ENCODE measurements around the gene HOXA1.

Gene HOXA1

DNA sequence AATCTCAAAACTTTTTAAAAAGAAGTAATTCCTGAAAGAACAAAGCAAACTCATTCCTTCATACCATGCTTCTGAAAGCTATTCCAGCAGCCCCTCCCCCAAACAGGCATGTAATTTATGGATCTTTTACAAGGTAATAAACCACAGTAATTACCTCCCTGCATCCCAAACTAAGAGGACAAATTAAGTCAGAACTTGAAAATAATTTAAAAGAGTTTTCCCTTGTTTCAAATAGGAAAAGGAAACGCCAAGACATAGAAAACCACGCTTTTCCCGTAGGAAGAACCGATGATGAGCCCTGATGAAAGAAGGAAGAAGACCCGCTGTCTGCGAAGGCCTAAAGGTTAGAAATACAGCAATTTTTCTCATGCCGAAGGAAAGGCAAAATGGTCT is 25.9 kb upstream of the HOXA1 start:
- DNase-seq = no peak
- in situ Hi-C loops (cut with MboI; ENCODE audit: low pct_unique_long_range_greater_than_20kb, low sequenced_read_pairs) = no loop called here

DNA sequence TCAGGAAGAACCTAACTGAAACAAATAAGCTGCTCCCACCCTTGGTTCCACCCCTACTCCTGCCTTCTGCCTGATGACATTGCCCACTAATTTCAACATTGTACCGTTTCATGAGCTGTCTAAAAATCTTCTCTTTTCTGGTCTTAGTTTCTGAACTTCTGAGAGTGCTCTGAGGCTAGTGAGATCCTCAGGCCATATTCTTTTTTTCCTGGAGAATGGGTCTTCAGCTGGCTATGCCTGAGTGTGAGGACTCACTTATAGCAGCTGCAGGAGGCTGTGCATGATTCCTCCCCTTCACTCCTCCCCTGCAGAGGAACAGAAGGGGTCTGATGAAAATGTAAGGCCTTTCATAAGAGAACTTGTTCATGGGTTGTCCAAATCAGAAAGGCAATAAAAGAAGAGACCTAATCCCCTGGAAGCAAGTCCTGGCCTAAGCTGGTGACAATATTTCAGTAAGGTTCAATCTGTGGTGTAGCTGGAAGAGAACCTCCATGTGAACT is 23.7 kb upstream of the HOXA1 start:
- in situ Hi-C loops (cut with MboI; ENCODE audit: low pct_unique_long_range_greater_than_20kb, low sequenced_read_pairs) = no loop called here
- no peak for DNase-seq

DNA sequence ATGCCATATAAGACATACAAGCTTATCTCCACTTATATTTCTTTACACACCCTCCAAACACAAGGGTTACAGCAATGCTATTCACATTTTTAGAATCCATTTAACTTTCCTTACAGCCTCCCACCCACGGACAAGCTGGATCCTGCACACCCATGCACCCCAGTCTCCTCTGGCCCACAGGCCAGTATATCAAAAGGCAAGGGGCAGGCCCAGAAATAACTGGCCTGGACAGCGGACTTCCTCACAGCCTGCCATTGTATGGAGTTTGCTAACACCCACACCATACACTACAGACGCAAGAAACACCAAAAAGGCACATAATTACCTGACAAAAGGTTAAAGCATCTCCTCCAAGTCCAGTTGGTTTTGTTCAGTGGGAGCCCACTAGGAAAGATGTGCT is 22.8 kb upstream of the HOXA1 start:
- DNase-seq = no peak
- in situ Hi-C loops (cut with MboI; ENCODE audit: low pct_unique_long_range_greater_than_20kb, low sequenced_read_pairs) = no loop called here

DNA sequence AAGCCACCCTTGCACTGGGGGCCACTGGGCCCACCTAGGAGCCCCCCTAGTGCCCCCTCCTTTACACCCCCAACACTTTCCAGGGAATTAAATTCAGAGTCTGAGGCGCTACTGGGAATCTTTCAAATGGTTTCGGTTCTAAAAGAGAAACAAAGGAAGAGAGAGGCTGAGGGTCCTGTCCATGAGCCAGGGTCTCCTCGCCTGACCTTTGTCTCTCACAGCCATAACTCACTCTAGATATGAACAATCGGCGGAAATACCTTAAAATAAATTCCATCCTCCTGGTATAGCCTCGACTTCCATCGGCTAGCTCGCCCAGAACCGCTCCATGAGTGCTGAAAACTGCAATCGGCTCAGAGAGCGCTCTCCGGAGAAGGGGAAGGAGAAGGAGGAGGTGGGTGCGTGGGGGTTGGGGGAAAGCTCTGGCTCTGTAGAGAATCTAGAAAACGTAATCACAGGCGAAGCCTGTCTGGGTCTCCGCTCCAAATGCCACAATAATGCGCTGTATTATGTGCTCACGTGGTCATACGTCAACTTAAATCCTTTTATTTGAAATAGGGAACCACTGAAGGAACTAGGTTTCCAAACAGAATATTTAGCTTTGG is 22.2 kb upstream of the HOXA1 start:
- no peak for DNase-seq
- in situ Hi-C loops (cut with MboI; ENCODE audit: low pct_unique_long_range_greater_than_20kb, low sequenced_read_pairs) = no loop called here

DNA sequence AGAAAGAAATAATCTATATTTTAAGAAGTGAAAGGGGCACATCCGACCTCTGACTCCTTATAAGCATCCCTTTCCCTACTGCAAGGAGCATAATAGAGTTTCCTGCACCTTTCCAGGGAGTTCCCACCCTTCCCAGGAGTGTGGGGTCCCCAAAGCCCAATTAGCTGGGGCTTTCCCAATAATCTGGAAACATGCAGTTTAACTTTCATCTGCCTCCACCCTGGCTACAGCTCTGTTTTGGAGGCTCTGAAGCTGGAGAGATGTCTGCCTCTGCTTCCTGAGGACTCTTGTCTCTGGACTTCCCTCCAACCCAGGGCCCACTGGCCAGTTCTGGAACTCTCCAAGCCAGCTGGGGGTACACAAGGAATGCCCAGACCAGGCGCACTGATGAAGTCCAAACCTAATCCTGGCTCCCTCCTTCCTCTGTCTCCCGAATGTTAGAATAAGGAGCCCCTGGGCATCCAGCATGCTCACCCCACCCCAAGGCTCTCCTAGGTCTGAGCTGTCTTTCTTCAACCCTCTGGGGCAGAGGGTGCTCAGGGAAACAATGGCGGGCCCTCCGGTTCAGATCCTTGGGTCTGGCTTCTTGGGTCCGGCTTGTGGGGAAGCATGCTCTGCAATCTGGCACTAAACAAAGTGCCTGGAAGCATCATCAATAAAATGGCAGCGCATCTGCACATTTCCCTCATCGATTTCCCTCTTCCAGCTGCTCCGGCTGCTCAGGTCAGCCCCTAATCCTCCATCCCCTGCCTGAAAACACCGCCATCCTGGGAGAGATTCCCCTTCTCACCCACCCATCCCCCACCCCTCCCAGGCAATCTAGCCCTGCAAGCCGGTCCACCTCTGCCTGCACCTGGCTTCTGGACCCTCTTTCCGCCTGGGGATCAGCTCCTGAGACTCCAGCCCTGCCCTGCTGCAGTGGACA is 21.4 kb upstream of the HOXA1 start:
- in situ Hi-C loops (cut with MboI; ENCODE audit: low pct_unique_long_range_greater_than_20kb, low sequenced_read_pairs) = no loop called here
- no peak for DNase-seq

DNA sequence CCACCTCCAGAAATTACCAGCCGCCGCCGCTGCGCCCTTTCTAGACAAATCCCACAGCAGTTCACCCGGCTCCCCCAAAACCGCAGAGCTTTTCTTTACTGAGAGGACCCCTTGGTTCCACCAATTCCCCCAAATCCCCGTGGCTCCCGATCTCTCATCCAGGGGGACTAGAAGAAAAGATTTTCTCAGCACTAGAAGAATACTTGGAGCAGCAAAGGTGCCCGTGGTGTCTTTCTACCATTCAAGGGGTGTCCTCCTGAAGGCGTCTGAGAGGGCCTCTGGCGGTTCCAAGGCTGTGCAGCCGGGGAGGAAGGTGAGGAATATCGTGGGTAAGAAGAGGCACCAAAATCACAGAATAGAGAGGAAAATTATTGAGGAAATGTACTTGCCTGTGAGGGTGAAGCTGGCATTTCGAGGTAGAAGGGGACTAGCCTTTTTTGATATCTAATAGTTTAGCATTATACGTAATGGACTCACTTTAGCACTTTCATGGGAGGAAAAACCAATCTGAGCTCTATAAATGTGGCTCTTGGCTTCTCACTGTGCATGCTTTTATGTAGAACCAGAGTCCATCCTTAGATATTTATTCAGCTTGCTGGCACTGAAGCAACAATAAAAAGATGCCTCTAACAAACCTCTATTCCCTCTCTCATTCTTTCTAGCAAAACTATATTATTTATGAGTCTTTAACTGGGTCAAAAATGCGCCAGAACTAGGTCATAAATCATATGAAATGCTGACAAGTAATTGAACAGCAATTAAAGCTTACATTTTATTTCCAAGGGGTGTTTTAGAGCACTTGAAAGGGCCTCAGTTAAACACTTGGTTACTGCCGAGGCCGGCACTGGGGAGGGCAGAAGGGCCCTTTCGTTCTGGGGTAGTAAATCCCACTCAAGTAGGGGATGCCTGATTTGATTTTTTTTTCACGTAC is 20.5 kb upstream of the HOXA1 start:
- in situ Hi-C loops (cut with MboI; ENCODE audit: low pct_unique_long_range_greater_than_20kb, low sequenced_read_pairs) = no loop called here

DNA sequence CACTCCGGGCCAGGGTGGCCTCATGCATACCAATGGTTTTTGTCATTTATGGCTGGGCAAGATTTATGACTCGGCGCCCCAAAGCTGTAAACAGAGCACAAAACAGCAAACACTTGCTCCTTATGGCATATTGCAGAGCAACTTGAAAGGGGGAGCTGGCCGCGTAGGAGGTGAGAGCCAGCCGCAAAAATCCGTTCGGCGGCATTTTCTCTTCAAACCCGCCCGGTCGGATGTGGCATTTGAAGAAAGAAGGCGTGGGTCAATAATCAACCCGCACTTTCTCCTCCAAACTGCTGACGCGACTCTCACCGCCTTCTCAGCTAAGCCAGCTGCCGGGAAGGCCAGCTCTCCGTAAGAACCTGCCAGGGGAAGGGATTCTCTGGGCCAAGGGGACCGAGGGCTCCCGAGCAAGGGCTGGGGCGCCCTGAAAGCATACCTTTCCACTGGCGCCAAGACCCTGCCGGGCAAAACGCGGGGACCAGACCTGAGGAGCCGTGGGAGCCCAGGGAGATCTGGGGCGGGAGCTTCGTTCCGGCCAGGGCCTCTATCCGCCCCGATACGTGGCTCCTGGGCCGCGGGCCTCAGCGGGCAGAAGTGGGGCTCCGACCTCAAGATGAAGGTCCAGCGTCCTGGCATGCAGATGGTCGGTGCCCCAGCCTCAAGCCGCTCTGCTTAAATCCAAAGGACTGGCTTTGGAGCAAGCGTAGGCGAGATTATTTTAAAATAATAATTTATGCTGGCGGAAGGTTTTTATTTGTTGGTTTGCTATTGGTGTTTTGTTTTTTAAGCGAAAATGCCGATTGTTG is 19.6 kb upstream of the HOXA1 start:
- DNase-seq = no peak
- in situ Hi-C loops (cut with MboI; ENCODE audit: low pct_unique_long_range_greater_than_20kb, low sequenced_read_pairs) = no loop called here

More for the DNA sequence above, 20.5 kb upstream of the HOXA1 start:
- DNase-seq = no peak

DNA sequence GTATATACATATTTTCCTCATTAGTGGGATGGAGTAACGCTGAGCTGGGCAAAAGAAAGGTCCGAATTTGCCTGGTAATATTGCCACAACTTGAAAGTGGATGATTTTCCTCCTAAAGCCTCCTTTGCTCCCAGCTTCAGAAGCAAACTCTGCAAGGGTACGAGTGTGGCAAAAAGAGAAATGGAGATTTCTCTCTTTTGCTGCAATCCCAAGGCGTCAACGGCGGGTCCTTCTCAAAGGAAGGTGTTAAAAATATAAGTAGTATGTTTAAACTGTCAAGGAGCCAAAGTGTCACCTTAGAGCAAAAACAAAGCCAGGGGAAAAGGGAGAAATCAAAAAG is 19.1 kb upstream of the HOXA1 start:
- DNase-seq = no peak
- in situ Hi-C loops (cut with MboI; ENCODE audit: low pct_unique_long_range_greater_than_20kb, low sequenced_read_pairs) = no loop called here

DNA sequence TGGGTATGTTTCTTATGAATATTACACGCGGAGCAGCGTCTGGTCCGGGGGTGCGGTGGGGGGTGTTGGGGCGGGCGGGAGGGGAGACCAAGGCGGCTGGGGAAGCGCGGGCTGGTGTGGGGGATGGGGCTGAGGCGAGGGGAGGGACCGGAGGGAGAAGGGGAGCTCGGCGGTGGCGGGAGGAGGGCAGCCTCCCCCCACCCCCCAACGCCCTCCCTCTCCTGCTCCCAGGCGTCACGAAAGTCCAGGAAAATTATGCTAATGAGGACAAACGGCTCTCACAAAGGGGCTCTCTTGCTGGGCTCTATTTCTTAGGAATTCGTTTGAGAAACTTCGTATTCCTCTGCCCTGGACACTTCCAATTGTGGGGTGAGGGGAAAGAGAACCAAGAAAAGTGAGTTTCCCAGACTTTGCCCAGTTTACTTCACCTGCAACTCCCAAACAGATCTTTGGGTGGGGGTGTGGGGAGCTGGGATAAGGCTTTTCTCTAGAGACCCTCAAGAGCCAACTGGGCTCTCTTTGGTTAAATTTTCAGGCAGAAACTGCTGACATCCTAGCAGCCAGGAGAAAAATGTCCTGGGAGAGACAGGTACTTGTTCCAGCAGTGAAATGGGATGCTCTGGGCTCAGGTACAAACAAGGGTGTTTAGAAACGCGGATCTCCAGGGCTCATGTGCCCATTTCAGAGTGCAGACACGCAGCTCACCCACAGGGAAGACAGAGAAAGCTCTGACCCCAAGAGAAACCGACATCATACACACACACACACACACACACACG is 18.4 kb upstream of the HOXA1 start:
- DNase-seq = no peak
- in situ Hi-C loops (cut with MboI; ENCODE audit: low pct_unique_long_range_greater_than_20kb, low sequenced_read_pairs) = no loop called here

DNA sequence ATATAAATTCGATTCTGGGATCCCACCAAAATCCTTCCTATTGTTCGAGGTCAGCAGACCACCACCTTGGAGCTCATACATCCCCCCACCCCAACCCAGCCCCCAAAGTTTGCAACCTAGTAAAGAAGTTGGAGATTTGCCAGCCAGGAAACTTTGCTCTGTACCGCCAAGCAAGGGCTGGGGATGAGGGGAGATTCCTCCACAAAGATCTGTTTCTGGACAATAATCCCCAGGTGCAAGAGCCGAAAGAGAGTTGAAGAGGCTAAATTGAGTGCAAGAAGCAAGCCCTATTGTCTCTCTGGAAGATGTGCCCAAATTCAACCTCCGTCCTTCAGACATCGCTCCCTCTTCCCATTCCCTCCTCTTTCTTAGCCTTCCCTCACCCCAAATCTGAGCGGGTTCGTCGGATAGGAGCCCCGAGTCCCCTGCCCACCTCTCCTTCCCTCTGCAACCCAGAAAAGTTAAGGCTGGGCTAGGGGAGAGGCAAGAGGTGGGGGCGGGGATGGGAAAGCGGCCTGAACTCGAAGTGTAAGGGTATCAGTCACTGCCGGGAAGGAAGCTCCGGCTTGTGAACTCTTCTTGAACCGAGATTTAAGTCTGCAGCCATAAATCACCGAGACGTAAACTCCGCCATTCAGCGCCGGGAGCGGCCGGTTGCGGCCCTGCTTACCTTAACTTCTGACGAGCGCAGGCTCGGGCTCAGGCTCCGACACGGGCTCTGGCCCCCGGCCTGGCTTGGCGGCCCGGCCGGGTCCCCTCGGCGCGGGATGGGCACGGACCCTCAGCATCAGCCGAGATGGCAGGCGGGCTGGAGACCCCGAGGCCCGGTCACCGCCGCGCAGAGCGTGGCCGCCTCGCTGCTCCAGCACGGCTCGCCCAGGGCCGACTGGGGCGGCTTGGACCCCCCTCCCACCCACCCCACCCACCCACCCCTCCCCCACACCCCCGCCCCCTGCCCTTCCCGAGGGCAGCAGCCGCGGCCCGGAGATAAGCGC is 17.5 kb upstream of the HOXA1 start:
- in situ Hi-C loops (cut with MboI; ENCODE audit: low pct_unique_long_range_greater_than_20kb, low sequenced_read_pairs) = no loop called here
- DNase-seq = no peak

DNA sequence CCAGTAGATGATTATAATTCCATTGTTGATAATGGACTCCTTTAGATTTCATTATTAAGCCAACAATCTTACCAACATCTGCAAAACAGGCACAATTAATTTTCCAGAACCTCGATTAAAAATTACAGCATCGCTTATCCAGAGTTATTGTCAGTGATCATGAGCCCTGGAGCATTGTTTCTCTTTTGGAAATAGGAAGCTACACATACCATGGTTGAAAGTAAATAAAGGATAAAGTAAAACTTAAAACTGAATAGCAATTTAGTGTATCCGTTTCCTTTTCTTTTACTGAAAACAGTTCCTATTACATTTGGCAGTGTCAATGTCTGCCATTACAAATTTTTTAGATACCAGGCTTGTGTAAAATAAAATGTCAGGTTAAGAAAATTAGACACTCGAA is 16.6 kb upstream of the HOXA1 start:
- in situ Hi-C loops (cut with MboI; ENCODE audit: low pct_unique_long_range_greater_than_20kb, low sequenced_read_pairs) = no loop called here
- no peak for DNase-seq

DNA sequence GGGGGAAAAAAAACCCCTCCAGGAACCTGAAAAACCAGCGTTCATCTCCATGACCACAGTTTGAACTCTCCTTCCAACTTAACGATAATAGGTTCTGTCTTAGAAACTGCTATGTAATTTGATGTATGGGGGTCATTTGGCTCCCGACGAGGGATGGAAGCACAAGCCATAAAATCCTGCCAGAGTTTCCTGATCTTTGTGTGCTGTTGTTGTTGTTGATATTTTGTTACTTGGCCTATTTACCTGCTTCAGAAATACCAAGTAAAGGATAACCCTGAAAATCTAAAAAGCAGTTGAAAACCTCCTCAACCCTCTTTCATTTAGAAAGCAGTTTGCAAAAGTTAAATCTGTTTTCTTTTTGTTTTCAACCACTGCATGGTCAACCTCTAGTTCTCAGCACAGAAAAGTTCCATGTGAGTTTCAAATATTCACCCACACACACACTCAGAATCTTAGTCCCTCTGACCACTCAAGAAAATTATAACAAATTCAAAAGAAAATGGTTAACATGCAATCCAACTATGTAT is 16.0 kb upstream of the HOXA1 start:
- in situ Hi-C loops (cut with MboI; ENCODE audit: low pct_unique_long_range_greater_than_20kb, low sequenced_read_pairs) = no loop called here
- no peak for DNase-seq

DNA sequence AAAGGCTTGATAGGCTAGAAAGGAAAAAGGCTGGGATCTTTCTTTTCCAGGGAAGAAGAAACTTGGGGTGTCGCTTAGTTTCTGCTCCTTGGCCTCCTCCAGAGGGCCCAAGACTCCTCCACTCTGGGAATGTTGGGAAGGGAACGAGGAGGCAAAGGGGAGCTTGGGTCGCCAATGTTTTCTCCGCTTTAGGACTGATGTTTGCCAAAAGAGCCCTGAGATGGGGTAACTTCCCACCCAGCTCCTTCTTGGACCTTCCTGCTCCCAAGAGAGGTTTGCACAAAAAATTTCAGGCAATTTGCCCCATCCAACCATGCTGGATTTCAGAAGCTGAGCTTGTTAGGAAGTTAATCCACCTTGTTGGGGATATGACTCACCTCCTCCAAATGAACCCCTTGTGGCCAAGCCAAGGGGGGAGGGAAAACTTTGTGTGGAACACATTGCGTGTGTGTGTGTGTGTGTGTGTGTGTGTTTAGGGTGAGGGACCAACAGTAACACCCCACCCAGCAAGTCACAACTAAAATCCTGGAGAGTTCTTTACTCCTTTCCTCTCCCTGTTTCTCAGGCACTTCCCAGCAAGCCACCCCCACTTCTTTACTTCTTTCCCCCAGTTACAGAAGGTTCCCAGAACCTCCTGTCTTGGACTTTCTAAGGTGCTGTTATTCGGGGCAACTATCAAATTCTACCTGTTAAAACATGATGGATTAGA is 15.4 kb upstream of the HOXA1 start:
- DNase-seq = no peak
- in situ Hi-C loops (cut with MboI; ENCODE audit: low pct_unique_long_range_greater_than_20kb, low sequenced_read_pairs) = no loop called here

DNA sequence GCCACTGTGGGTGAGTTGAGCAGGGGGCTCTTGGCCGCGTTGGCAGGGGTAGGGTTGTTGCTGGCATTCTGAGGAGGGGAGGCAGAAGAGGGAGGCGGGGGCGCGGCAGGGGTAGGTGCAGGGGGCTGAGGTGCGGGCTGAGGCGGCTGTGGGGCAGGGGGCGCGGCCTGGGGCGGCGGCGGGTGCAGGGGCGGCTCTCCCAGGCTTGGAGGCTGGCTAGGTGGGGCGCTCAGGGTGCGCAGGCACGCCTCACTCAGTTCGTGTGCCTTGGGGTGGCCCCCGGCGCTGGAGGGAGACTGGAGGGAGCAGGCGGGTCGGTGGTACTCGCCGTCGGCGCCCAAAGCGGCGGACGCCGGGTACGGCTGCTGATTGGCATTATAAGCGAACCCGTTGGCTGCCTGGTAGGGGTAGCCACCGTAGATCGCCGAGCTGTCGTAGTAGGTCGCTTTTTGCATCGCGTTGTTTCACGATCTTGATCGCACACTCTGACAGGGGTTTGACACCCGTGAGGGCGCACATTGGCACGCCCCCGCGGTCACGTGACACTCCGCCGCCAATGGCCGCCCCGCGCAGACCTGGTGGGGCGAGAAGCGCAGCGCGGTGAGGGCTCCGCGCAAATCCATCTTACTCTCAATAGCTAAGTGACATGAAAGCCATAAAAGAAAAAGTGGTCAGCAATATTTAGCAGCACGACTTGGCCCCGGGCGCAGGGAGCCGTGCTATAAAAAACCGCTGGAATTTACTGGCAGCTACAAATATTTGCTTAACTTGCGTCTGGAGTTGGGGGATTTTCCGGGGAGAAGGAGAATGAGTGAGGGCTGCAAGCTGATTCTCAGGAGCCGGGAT is 14.6 kb upstream of the HOXA1 start:
- DNase-seq = no peak
- in situ Hi-C loops (cut with MboI; ENCODE audit: low pct_unique_long_range_greater_than_20kb, low sequenced_read_pairs) = no loop called here

DNA sequence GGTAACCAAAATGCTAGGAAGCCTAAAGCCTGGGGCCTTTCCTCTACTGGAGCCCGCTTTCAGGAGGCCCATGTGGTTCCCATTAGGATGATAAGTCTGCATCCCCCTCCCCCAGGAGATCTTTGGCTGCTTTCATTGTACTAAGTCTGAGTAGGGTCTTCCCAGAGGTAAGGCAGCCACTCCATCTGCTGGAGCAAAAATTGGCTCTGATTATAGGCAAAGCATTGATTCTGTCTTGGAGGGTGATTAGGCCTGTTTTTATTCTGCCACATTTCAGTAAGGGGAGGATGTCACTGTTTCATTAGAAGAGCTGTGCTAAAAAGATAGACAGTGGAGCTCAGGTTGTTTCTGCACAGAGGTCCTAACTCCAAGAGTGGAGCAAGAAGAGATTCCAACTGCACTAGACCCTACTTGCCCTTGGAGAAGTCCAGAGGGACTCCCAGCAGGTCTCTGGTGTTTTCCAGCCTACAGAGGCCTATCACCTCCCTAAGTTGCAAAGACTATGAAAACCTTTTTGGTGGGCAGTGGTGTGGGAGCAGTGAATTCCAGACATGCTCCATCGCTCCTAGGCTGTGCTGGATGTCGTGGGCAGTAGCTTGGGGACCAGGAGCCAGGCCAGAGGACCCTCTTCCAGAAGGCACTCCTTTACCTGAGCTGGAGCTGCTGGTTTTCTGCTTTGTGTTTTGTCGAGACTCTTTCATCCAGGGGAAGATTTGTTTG is 13.8 kb upstream of the HOXA1 start:
- in situ Hi-C loops (cut with MboI; ENCODE audit: low pct_unique_long_range_greater_than_20kb, low sequenced_read_pairs) = no loop called here
- DNase-seq = no peak

Data from KBM-7 (cell line).